ENCODE data around the gene CNST.

The CNST gene

GRCh38 chr1:246608616-246609376 is 42.5 kb downstream of the CNST start:
- H3K9me3 ChIP-seq (ENCODE audit: severe bottlenecking) = no peaks in the 10 kb centered on the region
- H3K27ac ChIP-seq = no peak overlapping the region
- no peak for TF ChIP-seq CTCF (IDR thresholded peaks at IDR 0.05; ENCODE audit: low read depth, low read length)
- H3K36me3 ChIP-seq = no peaks in the 10 kb centered on the region; the same call in 1 of the 2 replicates
- no peak for DNase-seq
- no peaks in the 10 kb centered on the region for H3K27me3 ChIP-seq (ENCODE audit: insufficient read depth, low read depth, severe bottlenecking)
- H3K4me3 ChIP-seq (ENCODE audit: low read depth, low read length) = no peak overlapping the region

GRCh38 chr1:246609632-246610031 is 43.4 kb downstream of the CNST start:
- no peaks in the 10 kb centered on the region for H3K27me3 ChIP-seq (ENCODE audit: insufficient read depth, low read depth, severe bottlenecking)
- H3K4me3 ChIP-seq (ENCODE audit: low read depth, low read length) = no peak overlapping the region
- no peaks in the 10 kb centered on the region; the same call in 1 of the 2 replicates for H3K36me3 ChIP-seq
- DNase-seq = no peak
- H3K27ac ChIP-seq = no peak overlapping the region
- TF ChIP-seq CTCF (IDR thresholded peaks at IDR 0.05; ENCODE audit: low read depth, low read length) = no peak
- no peaks in the 10 kb centered on the region for H3K9me3 ChIP-seq (ENCODE audit: severe bottlenecking)

DNA sequence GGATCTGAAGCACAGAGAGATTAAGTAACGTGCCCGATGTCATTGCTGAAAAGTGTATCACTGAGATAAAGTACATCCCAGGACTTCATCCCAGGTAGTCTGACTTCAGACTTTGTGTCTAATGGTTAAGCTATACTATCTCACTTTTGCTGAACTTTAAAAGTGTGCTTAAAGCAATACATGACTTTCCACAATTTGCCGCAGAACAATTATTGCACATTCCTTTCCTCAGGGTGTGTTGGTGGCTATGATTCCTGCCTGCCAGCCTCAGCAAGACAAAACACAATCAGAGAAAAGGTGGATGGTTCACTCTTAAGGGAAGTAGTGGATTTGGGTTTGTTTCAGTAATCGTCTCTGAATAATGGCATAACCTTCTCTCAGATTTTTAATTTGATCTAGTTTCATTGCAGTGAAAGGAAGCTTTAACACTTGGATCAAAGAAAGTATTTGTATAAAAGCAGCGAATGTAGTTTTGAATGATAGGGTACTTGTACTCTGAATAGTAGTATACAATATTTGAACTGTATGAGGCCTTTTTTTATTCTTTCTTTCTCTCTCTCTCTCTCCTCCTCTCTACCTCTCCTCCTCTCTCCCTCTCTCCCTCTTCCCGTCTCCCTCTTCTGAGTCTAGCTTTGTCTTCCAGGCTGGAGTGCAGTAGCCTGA is 47.0 kb downstream of the CNST start:
- Histone ChIP-seq H3K27me3 (ENCODE audit: insufficient read depth, low read depth, severe bottlenecking) (no peaks in the 10 kb centered on the region), H3K36me3 (no peaks in the 10 kb centered on the region; the same call in 1 of the 2 replicates), H3K9me3 (ENCODE audit: severe bottlenecking) (no peaks in the 10 kb centered on the region), H3K27ac (no peak overlapping the region), H3K4me3 (ENCODE audit: low read depth, low read length) (no peak overlapping the region)
- no peak for TF ChIP-seq CTCF (IDR thresholded peaks at IDR 0.05; ENCODE audit: low read depth, low read length)
- no peak for DNase-seq

- TF ChIP-seq CTCF (IDR thresholded peaks at IDR 0.05; ENCODE audit: low read depth, low read length) = no peak
These were observed 50.9 kb downstream of the CNST start for GRCh38 chr1:246617156-246617555.

GRCh38 chr1:246617768-246618167 is 51.5 kb downstream of the CNST start:
- DNase-seq = no peak
- Histone ChIP-seq H3K4me3 (ENCODE audit: low read depth, low read length) (no peak overlapping the region), H3K9me3 (ENCODE audit: severe bottlenecking) (no peaks in the 10 kb centered on the region), H3K27me3 (ENCODE audit: insufficient read depth, low read depth, severe bottlenecking) (no peaks in the 10 kb centered on the region), H3K27ac (no peak overlapping the region), H3K36me3 (peaks cover 13% of the 10 kb centered on the region)
- no peak for TF ChIP-seq CTCF (IDR thresholded peaks at IDR 0.05; ENCODE audit: low read depth, low read length)

More at GRCh38 chr1:246617156-246617555, 50.9 kb downstream of the CNST start:
- Histone ChIP-seq H3K36me3 (peaks cover 10% of the 10 kb centered on the region), H3K27me3 (ENCODE audit: insufficient read depth, low read depth, severe bottlenecking) (no peaks in the 10 kb centered on the region), H3K4me3 (ENCODE audit: low read depth, low read length) (no peak overlapping the region), H3K9me3 (ENCODE audit: severe bottlenecking) (no peaks in the 10 kb centered on the region), H3K27ac (no peak overlapping the region)
- DNase-seq = no peak
